Activated CD8-positive, alpha-beta memory T cell treated with anti-CD3 and anti-CD28 coated beads, Interleukin-2, amount 10 ng/mL, durations not matched to agents 7 days and 5 days (primary cell): Measurements from ENCODE around the gene CCDC102A. TPM values are rescaled to one million over a fixed set of nuclear protein-coding genes. Genes with fewer than 3 reads are reported as not detected.

Source experiments
- ATAC-seq: fragments of 150-1000 bp; cut with Tn5 transposase; one replicate; pipeline ENCODE4 v1.10.0; 2021; ENCODE audit warnings: moderate library complexity
- CTCF ChIA-PET: fragments of 350-600 bp; sonication (Branson Sonifier 250); formaldehyde crosslinking; loops from one replicate; lab custom pipeline; 2021; ENCODE audit warnings: antibody characterized with exemption; lab: Charles Lee
- DNase-seq: peaks from one replicate; pipeline ENCODE4 v3.0.0-alpha.2; 2020
- H3K27ac Mint-ChIP-seq: one replicate; pipeline ENCODE4 v1.8.0; 2021; ENCODE audit warnings: mild to moderate bottlenecking, mixed read lengths
- H3K27me3 Mint-ChIP-seq: one replicate; pipeline ENCODE4 v1.8.0; 2021; ENCODE audit warnings: mixed read lengths
- H3K36me3 Mint-ChIP-seq: one replicate; pipeline ENCODE4 v1.8.0; 2021; ENCODE audit warnings: mild to moderate bottlenecking, mixed read lengths
- H3K4me1 Mint-ChIP-seq: one replicate; pipeline ENCODE4 v1.8.0; 2021; ENCODE audit warnings: mixed read lengths
- H3K4me3 Mint-ChIP-seq: one replicate; pipeline ENCODE4 v1.8.0; 2021; ENCODE audit warnings: mild to moderate bottlenecking, moderate library complexity, mixed read lengths
- H3K9me3 Mint-ChIP-seq: one replicate; pipeline ENCODE4 v1.8.0; 2022; ENCODE audit warnings: low read depth, mixed read lengths
- total RNA-seq, 2 experiments: library from RNA; stranded (reverse); gene quantifications; one replicate each; pipeline ENCODE4 v1.2.3, GENCODE V29; 2021

Gene CCDC102A
- total RNA-seq, 2 experiments from 2014 or later = 19.7 to 20.2 TPM

- no peak for ATAC-seq
These were observed 13.4 kb downstream of the CCDC102A start for GRCh38 chr16:57522960-57523359.

DNA sequence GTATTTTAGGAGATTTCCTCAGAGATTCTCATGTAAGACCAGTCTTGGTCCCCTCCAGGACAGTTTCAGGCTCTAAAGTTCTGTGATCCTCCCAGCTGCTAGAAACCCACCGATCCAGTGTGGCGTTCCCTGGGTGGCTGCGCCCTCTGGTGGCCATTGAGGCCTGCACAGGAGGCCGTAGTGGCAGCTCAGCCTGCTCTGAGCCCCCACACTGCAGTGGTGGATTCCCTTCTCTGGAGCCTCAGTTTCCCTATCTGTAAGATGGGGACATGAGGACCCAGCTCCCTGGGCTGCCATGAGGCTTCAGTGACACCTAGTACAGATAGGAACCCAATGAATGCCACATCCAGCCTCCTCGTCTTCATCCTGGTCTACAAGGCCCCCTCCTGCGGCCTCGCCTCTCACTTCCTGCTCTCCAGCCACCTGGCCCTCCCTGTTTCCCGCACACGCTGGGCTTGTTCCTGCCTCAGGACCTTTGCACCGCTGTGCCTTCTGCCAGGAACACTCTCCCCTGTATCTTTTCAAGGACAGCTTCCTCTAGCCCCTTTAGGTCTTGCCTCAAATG lies 16.5 kb downstream of the CCDC102A start:
- H3K27ac Mint-ChIP-seq = peak overlapping the region; percentile 8
- CTCF ChIA-PET = interaction anchor here (0.5 to 5.0 kb wide), 45 partner anchors 8 to 508 kb away, joined by 3 to 74 read pairs (median 5); partner anchors contain the start of genes CCDC102A, CIAPIN1, COQ9 and DOK4
- DNase-seq = peak; percentile 86
- peaks cover 11% of the 10 kb centered on the region for H3K4me1 Mint-ChIP-seq
- no peaks in the 10 kb centered on the region for H3K9me3 Mint-ChIP-seq
- peak; percentile 96 for ATAC-seq
- peaks cover 5% of the 10 kb centered on the region for H3K36me3 Mint-ChIP-seq
- H3K27me3 Mint-ChIP-seq = no peaks in the 10 kb centered on the region
- H3K4me3 Mint-ChIP-seq = no peak overlapping the region

More at GRCh38 chr16:57522960-57523359, 13.4 kb downstream of the CCDC102A start:
- CTCF ChIA-PET = interaction anchor here (0.9 to 5.0 kb wide), 7 partner anchors 15 to 105 kb away, joined by 3 to 74 read pairs (median 3); partner anchors contain the start of genes ADGRG5 and POLR2C
- DNase-seq = no peak
- H3K4me3 Mint-ChIP-seq = no peak overlapping the region
- H3K27me3 Mint-ChIP-seq = no peaks in the 10 kb centered on the region
- no peaks in the 10 kb centered on the region for H3K36me3 Mint-ChIP-seq
- H3K9me3 Mint-ChIP-seq = no peaks in the 10 kb centered on the region
- H3K27ac Mint-ChIP-seq = no peak overlapping the region
- peaks cover 11% of the 10 kb centered on the region for H3K4me1 Mint-ChIP-seq

DNA sequence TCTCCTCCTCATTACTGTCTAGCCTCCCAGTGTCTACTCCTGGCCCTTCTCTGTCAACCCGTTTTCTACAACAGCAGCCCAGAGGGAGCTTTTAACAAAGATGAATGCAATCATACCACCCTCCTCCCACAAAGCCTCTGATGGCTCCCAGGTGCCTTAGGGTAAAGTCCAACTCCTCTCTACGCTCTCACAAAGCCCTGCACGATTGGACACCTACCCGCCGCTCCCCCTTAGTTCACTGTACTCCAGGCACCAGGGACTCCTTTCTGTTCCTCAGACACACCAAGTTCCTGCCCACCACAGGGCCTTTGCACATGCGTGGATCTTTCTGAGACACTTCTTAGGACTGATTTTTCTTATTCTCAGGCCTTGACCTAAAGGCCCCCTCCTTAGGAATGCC lies 17.4 kb downstream of the CCDC102A start:
- DNase-seq (no peak), ATAC-seq (no peak)
- Mint-ChIP-seq H3K27me3 (no peaks in the 10 kb centered on the region), H3K4me1 (peaks cover 11% of the 10 kb centered on the region), H3K9me3 (no peaks in the 10 kb centered on the region), H3K4me3 (no peak overlapping the region), H3K36me3 (peaks cover 5% of the 10 kb centered on the region), H3K27ac (peak overlapping the region; percentile 4)
- CTCF ChIA-PET = interaction anchor here (0.8 to 5.0 kb wide), 20 partner anchors 9 to 222 kb away, joined by 3 to 74 read pairs (median 8); partner anchors contain the start of genes CIAPIN1, COQ9, DOK4 and KATNB1

- no peak overlapping the region for H3K27ac Mint-ChIP-seq
- H3K4me3 Mint-ChIP-seq = no peak overlapping the region
- CTCF ChIA-PET = interaction anchor here (0.7 to 5.0 kb wide), 19 partner anchors 10 to 218 kb away, joined by 3 to 74 read pairs (median 8); partner anchors contain the start of genes CIAPIN1, COQ9, DOK4 and KATNB1
- ATAC-seq = no peak
- peaks cover 5% of the 10 kb centered on the region for H3K36me3 Mint-ChIP-seq
- no peaks in the 10 kb centered on the region for H3K27me3 Mint-ChIP-seq
- no peaks in the 10 kb centered on the region for H3K9me3 Mint-ChIP-seq
- peaks cover 11% of the 10 kb centered on the region for H3K4me1 Mint-ChIP-seq
- no peak for DNase-seq
These were observed 17.9 kb downstream of the CCDC102A start for GRCh38 chr16:57518520-57518919.

DNA sequence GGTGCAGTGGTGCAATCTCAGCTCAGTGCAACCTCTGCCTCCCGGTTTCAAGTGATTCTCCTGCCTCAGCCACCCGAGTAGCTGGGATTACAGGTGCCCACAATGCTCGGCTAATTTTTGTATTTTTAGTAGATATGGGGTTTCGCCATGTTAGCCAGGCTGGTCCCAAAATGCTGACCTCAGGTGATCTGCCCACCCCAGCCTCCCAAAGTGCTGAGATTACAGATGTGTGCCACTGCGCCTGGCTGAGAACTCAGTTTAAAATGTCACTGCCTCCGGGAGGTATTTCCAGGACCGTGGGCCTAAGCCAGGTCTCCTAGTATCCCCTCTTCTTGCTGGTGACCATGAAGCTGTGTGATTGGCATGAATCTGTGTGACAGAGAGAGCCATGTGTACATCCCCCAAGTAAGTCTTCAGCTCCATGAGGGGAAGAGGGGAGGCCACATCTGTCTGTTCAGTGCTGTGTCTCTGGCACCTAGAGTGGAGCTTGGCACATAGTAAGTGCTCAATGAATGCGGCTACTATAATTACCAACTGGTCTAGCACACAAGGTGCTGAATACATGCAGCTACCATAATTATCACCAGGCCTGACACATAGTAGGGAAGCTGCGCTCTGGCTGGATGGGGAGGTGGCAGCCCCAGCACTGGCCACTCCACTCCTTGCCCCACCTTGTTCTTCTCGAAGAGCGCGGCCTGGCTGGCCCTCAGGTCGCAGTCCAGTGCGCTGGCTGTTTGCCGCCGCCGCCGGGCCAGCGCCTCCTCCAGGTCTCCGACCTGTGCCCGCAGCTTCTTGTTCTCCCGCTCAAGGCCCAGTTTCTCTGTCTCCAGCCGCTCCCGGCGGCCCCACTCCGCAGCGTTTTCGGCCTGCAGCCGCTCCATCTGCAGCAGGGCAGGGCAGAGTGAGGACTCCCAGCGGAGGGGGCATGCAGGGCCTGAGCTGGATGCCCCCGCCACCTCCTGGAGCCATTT lies 18.7 kb downstream of the CCDC102A start:
- Mint-ChIP-seq H3K4me3 (no peak overlapping the region), H3K36me3 (peaks cover 5% of the 10 kb centered on the region), H3K27me3 (no peaks in the 10 kb centered on the region), H3K9me3 (no peaks in the 10 kb centered on the region), H3K4me1 (peaks cover 8% of the 10 kb centered on the region), H3K27ac (no peak overlapping the region)
- no peak for DNase-seq
- no peak for ATAC-seq
- CTCF ChIA-PET = interaction anchor here (0.7 to 3.1 kb wide), 13 partner anchors 11 to 217 kb away, joined by 3 to 40 read pairs (median 4); partner anchors contain the start of genes DOK4 and POLR2C

DNA sequence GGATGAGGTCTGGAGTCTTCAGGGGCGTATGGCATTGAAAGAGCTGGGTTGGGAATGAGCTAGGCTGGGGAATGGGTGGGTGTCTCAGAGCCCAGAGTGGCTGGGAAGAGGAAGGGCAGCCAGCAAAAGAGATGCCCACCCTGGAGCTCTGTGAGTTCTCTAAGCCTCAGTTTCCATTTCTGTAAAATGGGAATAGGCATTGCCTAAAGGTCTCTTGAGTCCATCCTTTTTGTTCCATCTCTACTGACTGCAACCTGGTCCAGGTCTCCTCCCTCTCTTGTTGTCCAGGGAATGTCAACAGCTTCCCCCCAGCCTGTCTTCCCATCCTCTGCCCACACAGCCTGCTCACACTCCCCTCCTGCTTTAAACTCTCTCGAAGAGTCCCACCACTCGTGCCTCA lies 19.6 kb downstream of the CCDC102A start:
- no peak overlapping the region for H3K4me3 Mint-ChIP-seq
- CTCF ChIA-PET = interaction anchor here (0.6 to 3.0 kb wide), 5 partner anchors 32 to 216 kb away, joined by 3 to 8 read pairs (median 4); partner anchors contain the start of gene POLR2C
- ATAC-seq (no peak), DNase-seq (no peak)
- H3K27ac Mint-ChIP-seq = no peak overlapping the region
- no peaks in the 10 kb centered on the region for H3K9me3 Mint-ChIP-seq
- H3K4me1 Mint-ChIP-seq = peaks cover 4% of the 10 kb centered on the region
- no peaks in the 10 kb centered on the region for H3K27me3 Mint-ChIP-seq
- H3K36me3 Mint-ChIP-seq = peaks cover 5% of the 10 kb centered on the region

GRCh38 chr16:57516176-57516725 lies 20.1 kb downstream of the CCDC102A start:
- Mint-ChIP-seq H3K27me3 (no peaks in the 10 kb centered on the region), H3K36me3 (peaks cover 5% of the 10 kb centered on the region), H3K27ac (no peak overlapping the region), H3K9me3 (no peaks in the 10 kb centered on the region), H3K4me3 (no peak overlapping the region), H3K4me1 (peaks cover 4% of the 10 kb centered on the region)
- CTCF ChIA-PET = interaction anchor here (0.6 to 3.0 kb wide), 3 partner anchors 32 to 216 kb away, joined by 3 to 8 read pairs (median 4); partner anchors contain the start of gene POLR2C
- no peak for ATAC-seq
- DNase-seq = no peak

- Mint-ChIP-seq H3K27ac (no peak overlapping the region), H3K9me3 (no peaks in the 10 kb centered on the region), H3K4me1 (peaks cover under 1% of the 10 kb centered on the region), H3K4me3 (no peak overlapping the region), H3K27me3 (no peaks in the 10 kb centered on the region), H3K36me3 (peaks cover 5% of the 10 kb centered on the region)
- DNase-seq (no peak), ATAC-seq (no peak)
- CTCF ChIA-PET = no interaction called here
These were observed 21.4 kb downstream of the CCDC102A start for GRCh38 chr16:57514791-57515600.

- no peak overlapping the region for H3K27ac Mint-ChIP-seq
- no peak for ATAC-seq
- no peak for DNase-seq
- CTCF ChIA-PET = no interaction called here
- no peaks in the 10 kb centered on the region for H3K9me3 Mint-ChIP-seq
- no peak overlapping the region for H3K4me3 Mint-ChIP-seq
- H3K27me3 Mint-ChIP-seq = no peaks in the 10 kb centered on the region
- peaks cover 5% of the 10 kb centered on the region for H3K36me3 Mint-ChIP-seq
- no peaks in the 10 kb centered on the region for H3K4me1 Mint-ChIP-seq
These were observed 22.0 kb downstream of the CCDC102A start for GRCh38 chr16:57514371-57514770.

DNA sequence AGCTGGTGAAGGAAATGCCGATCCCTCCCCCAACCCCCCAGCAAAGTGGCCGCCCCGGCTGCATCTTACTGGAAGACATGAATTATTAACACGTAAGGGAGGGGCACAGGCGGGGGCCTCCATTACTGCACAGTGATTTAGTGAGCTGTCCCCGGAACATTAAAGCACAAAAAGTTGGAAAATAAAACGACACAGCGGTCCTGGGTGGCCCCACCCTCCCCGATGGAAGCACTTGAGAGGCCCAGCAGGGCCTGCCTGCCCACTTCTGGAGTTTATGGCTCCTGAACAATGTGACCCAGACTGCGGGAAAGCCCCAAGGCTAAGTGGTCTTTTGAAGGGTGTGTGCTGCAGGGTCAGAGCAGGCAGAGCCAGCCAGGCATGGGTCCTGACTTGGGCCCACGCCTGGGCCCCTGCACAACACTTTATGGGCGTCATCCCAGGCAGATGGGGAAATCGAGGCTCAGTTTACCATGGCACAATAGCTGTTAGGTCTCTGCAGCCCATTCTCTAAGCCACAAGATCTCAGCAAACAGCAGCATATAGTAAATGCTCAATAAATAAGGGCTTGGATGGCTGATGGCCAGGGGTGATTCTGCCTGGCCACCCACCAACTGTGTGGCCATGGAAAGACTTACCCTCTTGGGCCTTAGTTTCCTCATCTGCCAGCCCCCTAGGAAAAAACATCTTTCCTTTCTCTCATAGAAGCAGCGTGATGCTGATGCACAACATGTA lies 22.8 kb downstream of the CCDC102A start:
- H3K27ac Mint-ChIP-seq = no peak overlapping the region
- ATAC-seq = no peak
- H3K36me3 Mint-ChIP-seq = peaks cover 5% of the 10 kb centered on the region
- no peaks in the 10 kb centered on the region for H3K4me1 Mint-ChIP-seq
- CTCF ChIA-PET = interaction anchor here (1.4 kb wide), 1 partner anchor 94 kb away, joined by 5 read pairs; no protein-coding TSS in a partner anchor
- H3K27me3 Mint-ChIP-seq = no peaks in the 10 kb centered on the region
- H3K9me3 Mint-ChIP-seq = no peaks in the 10 kb centered on the region
- no peak overlapping the region for H3K4me3 Mint-ChIP-seq
- no peak for DNase-seq

GRCh38 chr16:57512296-57513001 lies 23.9 kb downstream of the CCDC102A start:
- CTCF ChIA-PET = interaction anchor here (0.8 to 1.4 kb wide), 3 partner anchors 50 to 94 kb away, joined by 3 to 5 read pairs (median 3); no protein-coding TSS in a partner anchor
- Mint-ChIP-seq H3K27ac (no peak overlapping the region), H3K4me3 (no peak overlapping the region), H3K4me1 (no peaks in the 10 kb centered on the region), H3K36me3 (peaks cover 5% of the 10 kb centered on the region), H3K9me3 (no peaks in the 10 kb centered on the region), H3K27me3 (no peaks in the 10 kb centered on the region)
- no peak for DNase-seq
- no peak for ATAC-seq
